RPMI8226 (cell line): ENCODE results near the gene UGT1A6.
A peak's percentile ranks its signal among the peaks of the same experiment; 100 is the strongest.

ENCODE experiments used
- DNase-seq: peaks from one replicate; pipeline ENCODE4 v3.0.0-alpha.2; 2015

The UGT1A6 gene

DNA sequence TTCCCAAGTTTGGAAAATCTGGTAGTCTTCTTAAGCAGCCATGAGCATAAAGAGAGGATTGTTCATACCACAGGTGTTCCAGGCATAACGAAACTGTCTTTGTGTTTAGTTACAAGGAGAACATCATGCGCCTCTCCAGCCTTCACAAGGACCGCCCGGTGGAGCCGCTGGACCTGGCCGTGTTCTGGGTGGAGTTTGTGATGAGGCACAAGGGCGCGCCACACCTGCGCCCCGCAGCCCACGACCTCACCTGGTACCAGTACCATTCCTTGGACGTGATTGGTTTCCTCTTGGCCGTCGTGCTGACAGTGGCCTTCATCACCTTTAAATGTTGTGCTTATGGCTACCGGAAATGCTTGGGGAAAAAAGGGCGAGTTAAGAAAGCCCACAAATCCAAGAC, 79.5 kb downstream of the UGT1A6 start:
- no peak for DNase-seq

DNA sequence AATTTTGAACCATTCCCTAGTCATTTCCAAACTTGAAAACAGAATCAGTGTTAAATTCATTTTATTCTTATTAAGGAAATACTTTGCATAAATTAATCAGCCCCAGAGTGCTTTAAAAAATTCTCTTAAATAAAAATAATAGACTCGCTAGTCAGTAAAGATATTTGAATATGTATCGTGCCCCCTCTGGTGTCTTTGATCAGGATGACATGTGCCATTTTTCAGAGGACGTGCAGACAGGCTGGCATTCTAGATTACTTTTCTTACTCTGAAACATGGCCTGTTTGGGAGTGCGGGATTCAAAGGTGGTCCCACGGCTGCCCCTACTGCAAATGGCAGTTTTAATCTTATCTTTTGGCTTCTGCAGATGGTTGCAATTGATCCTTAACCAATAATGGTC, 79.9 kb downstream of the UGT1A6 start:
- DNase-seq: no peak

DNA sequence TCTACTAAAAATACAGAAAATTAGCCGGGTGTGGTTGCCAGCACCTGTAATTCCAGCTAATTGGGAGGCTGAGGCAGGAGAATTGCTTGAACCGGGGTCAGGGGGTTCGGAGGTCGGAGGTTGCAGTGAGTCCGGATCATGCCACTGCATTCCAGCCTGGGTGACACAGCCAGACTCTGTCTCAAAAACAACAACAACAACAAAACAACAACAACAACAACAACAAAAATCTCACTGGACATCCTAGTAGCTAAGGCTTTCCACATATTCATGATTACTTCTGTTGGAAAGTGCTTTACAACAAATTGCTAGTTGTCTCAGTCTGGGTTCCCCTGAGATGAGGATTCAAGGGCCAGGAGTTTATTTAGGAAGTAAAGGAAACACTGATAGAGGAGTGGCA, 81.2 kb downstream of the UGT1A6 start:
- no peak for DNase-seq

DNA sequence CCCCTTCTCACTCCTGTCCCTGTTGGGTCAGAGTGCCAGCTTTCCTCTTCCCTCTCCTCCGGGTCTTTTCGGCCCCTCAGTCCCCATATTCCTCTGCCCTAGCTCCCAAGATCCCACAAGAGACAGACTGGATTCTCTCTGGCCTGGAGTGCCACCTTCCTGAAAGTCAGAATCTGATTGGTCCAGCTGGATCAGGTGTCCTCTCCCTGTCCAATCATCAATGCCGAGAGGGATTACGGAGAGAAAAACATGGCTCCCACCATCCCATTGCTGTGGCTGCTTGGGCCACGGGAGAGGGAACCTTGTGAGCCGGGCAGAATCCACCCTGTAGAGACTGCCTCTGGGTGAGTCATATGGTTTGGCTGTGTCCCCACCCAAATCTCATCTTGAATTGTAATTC, 82.7 kb downstream of the UGT1A6 start:
- no peak for DNase-seq

DNA sequence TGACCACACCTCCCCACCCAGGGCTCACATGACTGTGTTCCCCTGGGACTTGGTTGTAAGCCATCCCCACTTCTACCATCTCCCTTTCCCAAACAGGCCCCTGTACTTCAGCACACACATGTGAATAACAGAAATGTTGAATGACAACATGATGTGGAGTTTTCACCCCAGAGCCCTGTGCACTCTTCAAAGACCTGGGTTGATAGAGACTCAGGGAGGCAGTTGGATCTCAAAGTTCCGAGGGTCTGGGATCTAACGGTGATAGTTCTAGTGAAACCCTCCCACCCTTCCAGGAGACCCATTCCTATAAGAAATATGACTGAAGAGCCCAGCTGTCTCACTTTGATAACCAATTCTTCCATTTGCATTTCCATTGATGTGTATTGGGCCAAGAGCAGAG, 85.3 kb downstream of the UGT1A6 start, which contains the start of gene MROH2A:
Gene MROH2A, plus strand, starts transcription at position 301 of the 400 bp plus-strand sequence. CDS start 1,029 bp downstream, outside the sequence.
- no peak for DNase-seq

DNA sequence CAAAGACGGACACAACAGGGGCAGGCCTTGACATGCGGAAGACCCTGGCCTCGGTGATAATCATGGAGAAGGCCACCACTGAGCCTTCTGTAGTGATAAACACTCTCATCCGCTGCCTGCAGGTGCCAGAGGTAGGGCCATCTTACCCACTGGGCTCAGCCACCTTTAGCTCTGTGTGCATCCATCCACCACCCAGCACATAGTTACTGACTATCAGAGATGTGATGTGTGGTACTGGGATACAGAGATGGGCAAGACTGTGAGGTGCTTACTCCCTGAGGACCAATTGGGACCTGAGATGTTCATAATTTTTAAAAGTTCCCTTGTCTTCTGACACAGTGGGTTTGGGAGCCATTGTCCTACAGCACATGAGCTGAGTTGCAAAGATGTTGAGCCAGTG, 87.0 kb downstream of the UGT1A6 start:
- DNase-seq: no peak

DNA sequence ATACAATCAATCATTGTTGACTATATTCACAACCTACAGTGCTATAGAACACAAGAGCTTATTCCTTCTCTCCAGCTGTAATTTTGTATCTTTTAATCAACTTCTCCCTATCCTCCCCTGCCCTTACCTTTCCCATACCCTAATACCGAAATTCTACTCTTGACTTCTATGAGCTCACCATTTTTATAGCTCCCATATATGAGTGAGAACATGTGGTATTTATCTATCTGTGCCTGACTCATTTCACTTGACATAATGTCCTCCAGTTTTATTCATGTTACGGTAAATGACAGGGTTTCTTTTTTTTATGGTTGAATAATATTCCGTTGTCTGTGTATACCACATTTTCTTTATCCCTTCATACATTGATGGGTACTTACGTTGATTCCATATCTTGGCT, 88.1 kb downstream of the UGT1A6 start:
- no peak for DNase-seq

DNA sequence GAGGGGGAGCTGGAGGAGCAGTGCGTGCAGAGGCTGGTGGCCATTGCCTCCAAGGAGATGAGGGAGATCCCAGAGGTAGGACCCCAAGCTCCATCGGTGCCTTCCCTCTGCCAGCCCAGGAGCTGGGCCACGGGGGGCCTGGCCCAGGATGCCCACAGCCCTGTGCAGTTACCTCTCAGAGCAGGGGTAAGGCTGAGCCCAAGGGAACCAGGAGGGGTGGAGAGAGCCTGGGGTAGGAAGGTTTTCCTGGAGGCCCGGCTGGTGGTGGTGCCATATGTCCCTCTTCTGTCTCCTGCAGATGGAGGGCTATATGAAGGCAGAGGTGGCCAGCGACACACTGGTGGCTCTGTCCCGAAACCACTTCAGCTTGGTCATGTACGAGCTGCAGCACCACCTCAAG, 96.9 kb downstream of the UGT1A6 start:
- DNase-seq: no peak

DNA sequence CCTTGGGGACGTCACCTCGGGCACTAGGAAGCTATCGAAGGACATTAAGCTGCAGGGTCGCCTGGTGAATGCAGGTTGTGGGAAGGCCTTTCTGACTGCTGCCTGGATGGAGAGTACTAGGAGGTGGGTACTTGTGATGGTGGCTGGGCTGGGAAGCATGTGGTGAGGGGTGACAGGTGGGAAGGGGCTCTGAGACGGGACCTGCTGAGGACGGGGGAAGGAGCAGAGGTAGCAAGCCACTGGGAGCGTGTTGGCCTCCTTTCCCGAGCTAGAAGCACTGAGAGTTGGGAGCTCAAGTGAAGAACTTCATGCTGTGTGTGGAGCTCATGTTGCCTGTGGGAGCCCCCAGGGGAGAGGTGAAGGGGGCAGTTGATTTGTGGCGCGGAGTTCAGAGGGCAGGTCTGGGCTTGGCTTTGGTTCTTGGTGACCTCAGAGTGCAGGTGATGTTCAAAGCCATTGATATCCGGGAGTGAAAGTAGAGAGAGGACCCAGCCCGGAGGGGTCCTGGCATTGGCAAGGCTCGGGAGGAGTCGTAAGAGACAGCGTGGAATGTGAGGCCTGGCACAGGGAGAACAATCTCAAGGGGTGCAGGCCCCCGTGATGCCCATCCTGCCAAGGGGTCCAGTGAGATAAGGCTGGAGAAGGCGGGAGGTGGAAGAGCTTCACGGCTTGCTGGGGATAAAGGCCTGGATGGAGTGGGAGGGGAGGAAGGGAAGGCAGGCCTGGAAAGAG, 98.6 kb downstream of the UGT1A6 start:
- DNase-seq: no peak

DNA sequence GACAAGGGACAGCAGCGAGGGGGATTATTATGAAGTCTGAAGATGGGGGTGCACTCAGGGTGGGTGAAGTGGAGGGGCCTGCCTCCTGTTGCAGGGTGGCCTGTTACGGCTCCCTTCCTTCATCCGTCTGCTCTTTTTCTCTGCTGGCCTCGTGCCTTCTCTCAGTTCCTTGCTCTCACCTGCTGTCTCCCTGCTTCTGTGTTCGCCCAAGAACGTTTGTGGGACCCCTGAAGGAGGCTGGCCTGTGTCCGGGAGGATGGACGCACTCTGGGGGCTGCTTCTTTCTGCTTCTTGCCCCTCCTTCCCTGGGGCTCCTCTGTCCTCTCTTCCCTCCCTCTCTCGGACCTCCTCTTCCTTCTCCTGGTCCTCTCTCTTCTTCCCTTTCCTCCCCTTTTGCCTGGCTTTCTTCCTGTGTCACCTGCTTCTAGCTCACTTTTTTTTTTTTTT, 99.2 kb downstream of the UGT1A6 start:
- DNase-seq: no peak

DNA sequence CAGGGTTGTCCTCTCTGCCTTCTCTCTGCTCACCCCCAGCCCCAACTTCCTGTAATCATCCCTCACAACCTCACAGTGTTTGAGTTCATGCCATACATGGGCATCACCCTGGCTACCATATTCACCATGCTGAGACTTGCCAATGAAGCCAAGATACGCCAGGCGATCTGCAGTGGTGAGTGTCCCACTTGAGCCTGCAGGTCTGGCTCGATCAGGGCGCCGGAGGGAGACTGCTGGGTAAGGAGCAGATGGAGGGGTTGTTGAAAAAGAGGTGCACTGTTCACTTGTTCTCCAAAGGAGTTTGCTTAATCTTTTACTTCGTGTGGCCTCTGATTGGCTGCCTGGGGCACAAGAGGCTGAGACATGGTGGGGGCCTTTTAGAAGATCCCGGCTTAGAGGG, 100.0 kb downstream of the UGT1A6 start:
- no peak for DNase-seq

DNA sequence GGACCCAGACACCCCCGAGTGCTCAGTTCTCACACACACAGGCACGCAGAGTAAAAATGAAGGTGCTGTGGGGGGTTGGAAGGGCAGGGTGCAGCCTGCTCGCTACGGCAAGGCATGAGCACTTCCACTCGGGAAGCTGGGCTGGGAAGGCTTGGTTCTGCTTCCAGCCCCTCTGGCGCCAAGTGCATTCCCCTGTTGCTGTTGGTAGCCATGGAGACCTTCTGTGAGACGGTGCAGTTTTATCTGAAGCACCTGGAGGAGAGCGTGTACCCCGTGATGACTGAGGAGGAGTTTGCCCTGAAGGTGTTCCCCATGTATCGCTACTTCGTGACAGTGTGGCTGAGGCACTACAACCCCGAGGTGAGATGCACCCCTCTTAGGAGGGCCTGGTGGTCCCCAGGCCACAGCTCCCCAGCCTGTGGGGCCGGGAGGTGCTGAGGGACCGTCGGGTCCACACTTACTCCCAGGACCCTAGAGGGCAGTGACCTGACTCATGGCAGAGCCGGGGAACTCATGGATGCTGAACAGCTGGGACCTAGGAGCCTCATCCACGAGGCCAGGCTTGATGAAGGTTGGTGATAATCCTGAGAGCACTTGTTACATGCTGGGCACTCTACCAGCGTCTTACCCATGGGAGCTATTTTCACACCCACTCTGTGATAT, 100.9 kb downstream of the UGT1A6 start:
- DNase-seq: no peak

DNA sequence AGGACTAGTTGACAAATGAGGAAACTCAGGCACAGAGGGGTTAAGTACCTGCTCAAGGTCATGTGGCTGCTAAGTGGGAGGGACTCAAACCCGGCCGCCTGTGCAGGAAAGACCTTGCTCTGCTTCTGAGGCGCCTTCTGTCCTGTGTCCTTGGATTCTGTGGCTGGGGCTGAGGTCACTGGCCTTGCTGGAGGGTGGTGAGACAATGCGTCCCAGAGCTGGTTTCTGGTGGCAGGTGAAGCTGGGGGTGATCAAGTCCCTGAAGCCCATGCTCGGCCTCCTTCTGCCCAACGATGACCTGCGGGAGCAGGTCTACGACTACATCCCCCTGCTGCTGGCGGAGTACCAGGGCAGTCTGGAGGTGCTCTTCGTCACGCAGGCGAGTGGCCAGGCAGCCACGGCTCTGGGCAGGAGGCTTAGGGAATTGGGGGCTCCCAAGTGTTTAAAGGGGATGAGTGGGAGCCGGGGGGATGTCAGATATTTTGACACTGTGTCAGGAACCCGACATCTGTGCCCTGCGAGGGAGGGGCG, 101.5 kb downstream of the UGT1A6 start:
- no peak for DNase-seq

DNA sequence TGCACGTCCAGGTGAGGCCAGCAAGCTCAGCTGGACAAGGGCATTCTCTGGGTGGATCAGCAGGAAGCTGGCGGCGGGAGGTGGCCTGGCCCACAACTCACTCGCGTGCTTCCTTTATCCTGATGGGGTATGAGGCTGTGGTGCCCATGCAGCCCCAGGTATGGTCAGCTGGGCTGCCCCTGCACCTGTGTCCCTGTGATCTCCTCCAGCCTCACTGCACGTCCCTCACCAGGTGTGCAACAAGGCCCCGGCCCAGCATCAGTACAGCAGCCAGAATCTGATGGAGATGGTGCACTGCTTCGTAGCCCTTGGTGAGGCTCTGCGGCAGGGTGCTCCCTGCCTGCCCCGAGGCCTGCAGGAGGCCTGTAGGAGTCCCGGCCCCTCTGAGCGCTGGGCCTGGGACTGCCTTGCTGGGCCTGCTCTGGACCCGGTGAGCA, 103.1 kb downstream of the UGT1A6 start:
- no peak for DNase-seq

DNA sequence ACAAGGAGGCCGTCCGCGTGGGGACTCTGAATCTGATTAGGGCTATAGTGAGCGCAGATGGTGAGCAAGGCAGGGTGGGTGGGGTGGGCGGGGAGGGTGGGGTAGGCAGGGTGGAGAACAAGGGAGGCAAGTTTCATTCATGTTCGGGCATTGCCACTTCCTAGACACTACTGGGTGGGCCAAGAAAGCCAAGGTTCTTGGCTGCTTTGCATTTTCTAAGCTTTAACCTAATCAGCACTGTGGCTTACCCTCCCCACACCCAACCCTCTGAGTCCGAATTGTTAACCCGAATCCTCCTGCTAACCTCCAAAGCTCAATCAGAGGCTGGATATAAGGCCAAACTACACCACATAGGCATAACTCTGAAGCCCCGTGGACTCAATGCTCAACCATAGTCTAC, 103.6 kb downstream of the UGT1A6 start:
- no peak for DNase-seq

DNA sequence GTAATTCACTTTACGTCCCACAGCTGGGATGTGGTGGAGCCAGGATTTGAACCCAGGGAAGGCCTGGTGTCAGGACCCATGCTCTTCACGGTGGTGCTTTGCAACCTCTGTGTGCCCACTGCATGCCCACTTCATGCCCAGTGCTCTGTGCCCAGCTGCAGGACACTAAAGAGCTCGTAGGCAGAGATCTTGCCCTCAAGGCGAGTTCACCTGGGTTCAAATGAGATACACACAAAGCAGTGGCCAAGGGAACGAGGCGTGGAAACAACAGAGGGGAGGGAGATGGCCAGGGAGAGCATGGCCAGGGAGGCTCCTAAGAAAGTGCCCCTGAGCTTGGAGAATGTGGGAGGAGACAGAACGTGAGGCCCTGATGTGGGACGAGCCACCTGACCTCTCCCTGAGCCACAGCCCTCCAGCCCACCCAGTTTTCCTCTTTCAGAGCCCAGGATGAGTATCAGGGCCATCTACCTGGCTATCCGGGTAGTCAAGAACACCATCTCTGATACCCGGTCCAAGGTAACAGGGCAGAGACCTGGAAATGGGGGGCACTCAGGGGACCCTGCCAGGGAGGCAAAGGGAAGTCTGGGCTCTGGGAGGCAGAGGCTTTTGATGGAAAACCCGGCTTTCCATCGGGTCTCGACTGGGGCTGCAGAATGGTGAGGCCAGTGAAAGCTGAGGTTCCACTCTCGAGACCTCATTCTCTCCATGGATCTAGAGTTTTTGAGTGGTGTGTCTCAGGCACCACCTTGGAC, 105.8 kb downstream of the UGT1A6 start:
- no peak for DNase-seq

DNA sequence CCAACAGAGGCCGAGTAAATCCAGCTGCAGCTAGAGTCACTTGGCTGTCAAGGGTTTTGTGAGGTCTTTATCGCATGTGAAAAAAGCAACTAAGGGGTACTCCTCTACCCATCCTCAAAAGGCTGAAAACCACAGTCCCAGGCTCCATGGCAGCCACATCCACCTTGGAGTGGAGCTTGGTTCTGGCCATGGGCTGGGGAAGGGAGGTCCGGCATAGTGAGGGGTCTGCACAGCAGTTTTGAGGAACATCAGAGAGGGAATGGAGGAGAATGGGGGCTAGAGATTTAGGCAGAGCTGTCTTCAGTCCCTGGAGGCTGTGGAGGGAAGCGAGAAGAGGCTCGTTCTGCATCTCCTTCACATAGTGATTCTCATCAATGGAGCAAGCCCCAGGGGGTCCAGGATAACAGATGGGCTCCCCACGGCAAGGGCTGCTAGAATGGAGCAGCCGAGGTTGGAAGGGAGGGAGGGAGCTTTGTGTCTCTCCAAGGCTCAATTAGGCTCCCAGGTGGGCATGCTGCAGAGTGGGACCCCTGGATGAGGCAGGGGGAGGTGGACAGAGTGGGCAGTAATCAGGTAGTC, 106.5 kb downstream of the UGT1A6 start:
- no peak for DNase-seq

DNA sequence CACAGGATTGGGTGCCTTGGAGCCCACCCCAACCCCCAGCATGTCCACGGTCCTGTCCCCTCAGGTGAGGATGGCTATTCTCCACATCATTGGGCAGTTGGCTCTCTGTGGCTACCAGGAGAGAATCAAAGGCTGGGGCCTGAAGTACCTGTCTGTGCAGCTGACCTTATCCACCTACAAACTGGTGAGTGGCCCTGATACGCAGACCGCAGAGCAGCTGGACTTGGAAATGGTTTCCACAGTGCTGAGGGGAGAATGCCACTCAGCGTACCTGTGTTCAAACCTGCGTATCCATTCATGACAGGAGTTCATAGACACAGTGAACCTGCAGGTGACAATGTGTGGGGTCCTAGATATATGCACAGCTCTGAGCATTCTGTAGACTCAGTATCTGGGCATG, 107.0 kb downstream of the UGT1A6 start:
- no peak for DNase-seq

DNA sequence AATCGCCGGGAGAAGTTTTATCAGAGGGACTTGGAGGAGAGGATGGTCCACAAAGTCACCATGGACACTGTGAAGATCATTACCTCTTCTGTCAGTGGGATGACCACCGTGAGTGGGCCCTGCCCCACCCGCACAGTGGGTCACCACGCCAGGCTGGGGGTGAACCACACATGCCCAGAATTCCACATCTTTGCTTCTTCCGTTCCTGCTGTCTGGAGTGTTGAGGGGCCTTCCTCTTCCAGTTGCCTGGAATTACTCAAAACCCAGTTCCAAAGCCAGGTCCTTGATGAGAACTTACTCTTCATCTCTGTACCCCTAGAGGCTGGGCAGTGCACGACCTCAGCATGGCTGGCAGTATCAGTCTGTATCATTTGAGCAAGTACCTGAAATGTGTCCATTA, 107.5 kb downstream of the UGT1A6 start:
- no peak for DNase-seq

DNA sequence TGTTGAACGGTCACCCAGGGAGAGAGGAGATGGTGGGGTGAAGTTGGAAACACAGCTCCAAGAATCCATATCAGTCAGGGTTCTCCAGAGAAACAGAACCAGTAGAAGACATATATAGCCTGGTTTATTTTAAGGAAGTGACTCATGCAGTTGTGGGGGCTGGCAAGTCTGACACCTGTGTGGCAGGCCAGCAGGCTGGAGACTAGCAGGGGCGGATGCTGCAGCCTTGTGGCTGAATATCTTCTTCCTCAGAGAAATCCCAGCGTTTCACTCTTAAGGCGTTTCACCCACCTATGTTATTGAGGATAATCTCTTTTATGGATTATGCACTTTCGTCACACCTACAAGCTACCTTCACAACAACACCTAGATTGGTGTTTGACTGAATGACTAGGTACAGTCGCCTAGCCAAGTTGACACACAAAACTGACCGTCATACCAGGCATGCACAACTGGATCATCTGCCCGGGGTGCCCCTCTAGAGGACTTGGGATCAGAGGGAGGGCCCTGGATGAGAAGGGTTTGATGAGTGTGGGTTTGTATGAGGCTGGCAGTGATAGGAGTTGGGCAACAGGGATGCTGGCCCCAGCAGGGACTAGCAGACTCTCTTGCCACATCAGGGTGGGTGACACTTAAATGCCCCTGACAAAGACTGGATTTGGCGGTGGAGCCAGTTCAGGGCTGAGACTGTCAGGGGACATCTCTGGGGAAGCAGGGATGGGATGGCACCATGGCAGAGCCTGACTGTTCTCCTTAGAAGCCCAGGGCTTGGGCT, 108.9 kb downstream of the UGT1A6 start:
- DNase-seq: peak; percentile 52

DNA sequence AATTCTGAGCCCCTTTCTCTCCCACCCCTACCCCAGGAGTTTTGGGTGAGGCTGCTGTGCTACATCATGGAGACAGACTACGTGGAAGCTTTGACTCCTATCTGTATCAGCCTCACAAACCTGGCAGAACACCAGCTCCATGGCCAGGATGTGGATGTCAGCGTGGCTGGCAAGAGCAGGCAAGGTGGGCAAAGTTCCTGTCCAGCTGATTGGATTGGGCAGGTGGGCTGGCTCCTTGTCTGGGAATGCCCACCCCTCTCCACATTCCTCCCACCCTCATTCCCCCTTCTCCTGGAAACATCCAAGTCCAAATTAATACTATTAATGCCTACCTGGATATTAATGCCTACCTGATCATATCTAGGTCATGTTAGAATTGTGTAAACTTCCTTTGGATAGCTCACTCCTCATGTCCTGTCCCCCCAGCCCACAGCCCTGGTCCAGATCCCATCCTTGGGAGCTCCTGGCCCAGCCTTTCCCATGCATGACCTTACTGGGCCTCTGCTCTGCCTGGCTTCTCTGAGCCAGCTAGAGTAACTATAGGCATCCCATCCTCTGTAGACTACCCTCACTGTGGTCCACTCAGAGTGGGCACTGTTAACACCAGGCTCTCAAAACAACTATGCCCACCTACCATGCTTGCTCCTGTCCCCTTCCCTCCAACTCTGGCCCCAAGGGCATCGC, 109.6 kb downstream of the UGT1A6 start:
- DNase-seq: no peak
